Type B pancreatic cell (in vitro differentiated cells): ENCODE results near the gene SLF1. TPM values are rescaled to one million over a fixed set of nuclear protein-coding genes. Genes with fewer than 3 reads are reported as not detected.
"Not testable (repeated sequence)": the region's sequence is repeated elsewhere in the genome, so short reads cannot be mapped to it uniquely, and the experiment has no call there.

Source experiments
- DNase-seq: peaks from one replicate; pipeline ENCODE4 v3.0.0; 2021; ENCODE audit warnings: mixed read lengths; ENCODE audit not compliant: unreplicated experiment; ENCODE audit errors: extremely low spot score
- H3K27ac Mint-ChIP-seq: 2 replicates; pipeline ENCODE4 v1.8.0; 2021; ENCODE audit warnings: mild to moderate bottlenecking, mixed read lengths
- H3K27me3 Mint-ChIP-seq: 2 replicates; pipeline ENCODE4 v1.8.0; 2021; ENCODE audit warnings: mixed read lengths
- H3K36me3 Mint-ChIP-seq: 2 replicates; pipeline ENCODE4 v1.8.0; 2021; ENCODE audit warnings: mixed read lengths
- H3K4me1 Mint-ChIP-seq: one replicate; pipeline ENCODE4 v1.8.0; 2021; ENCODE audit warnings: mixed read lengths; ENCODE audit not compliant: unreplicated experiment
- H3K4me3 Mint-ChIP-seq: 2 replicates; pipeline ENCODE4 v1.8.0; 2021; ENCODE audit warnings: mild to moderate bottlenecking, mixed read lengths
- H3K9me3 Mint-ChIP-seq: 2 replicates; pipeline ENCODE4 v1.8.0; 2021; ENCODE audit warnings: mixed read lengths
- long read RNA-seq: library from polyadenylated mRNA; unstranded; transcript quantifications from one replicate; pipeline ENCODE4 v2.0.0, GENCODE V29; 2020
- total RNA-seq: library from RNA; stranded (reverse); gene quantifications from 2 replicates; pipeline ENCODE4 v1.2.1, GENCODE V29; 2021; ENCODE audit warnings: low replicate concordance
- TF ChIP-seq, protein P1 (sequence below): fragments of 200-600 bp; sonication (generic); conservative IDR thresholded peaks from 2 replicates; pipeline ENCODE4 v1.5.0; 2021; ENCODE audit warnings: antibody characterized with exemption, mild to moderate bottlenecking

SLF1 gene
- 6.5 and 17.5 TPM in 2 replicates for total RNA-seq
- long read RNA-seq, partial matches to known transcripts = 10 of 12 reads
- long read RNA-seq, other reads (novel, unspliced or antisense) = 2 of 12 reads

GRCh38 chr5:94618493-94619328 lies at the start of gene SLF1, which contains the start of gene KIAA0825:
Gene SLF1, plus strand, starts transcription at chr5:94618669. Its CDS starts 10,142 bp downstream, at chr5:94628811.
Gene KIAA0825, minus strand, starts transcription at chr5:94618604. Its CDS starts 81,478 bp downstream, at chr5:94537126.
- Mint-ChIP-seq H3K27me3 (no peaks in the 10 kb centered on the region), H3K27ac (peak within 1 kb of the TSS; percentile 73), H3K36me3 (no peaks in the 10 kb centered on the region), H3K4me1 (no peaks in the 10 kb centered on the region), H3K9me3 (no peaks in the 10 kb centered on the region), H3K4me3 (peak within 1 kb of the TSS; percentile 95)
- peak; percentile 90 for DNase-seq
- TF ChIP-seq, protein P1, sequence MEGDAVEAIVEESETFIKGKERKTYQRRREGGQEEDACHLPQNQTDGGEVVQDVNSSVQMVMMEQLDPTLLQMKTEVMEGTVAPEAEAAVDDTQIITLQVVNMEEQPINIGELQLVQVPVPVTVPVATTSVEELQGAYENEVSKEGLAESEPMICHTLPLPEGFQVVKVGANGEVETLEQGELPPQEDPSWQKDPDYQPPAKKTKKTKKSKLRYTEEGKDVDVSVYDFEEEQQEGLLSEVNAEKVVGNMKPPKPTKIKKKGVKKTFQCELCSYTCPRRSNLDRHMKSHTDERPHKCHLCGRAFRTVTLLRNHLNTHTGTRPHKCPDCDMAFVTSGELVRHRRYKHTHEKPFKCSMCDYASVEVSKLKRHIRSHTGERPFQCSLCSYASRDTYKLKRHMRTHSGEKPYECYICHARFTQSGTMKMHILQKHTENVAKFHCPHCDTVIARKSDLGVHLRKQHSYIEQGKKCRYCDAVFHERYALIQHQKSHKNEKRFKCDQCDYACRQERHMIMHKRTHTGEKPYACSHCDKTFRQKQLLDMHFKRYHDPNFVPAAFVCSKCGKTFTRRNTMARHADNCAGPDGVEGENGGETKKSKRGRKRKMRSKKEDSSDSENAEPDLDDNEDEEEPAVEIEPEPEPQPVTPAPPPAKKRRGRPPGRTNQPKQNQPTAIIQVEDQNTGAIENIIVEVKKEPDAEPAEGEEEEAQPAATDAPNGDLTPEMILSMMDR = no peak

DNA sequence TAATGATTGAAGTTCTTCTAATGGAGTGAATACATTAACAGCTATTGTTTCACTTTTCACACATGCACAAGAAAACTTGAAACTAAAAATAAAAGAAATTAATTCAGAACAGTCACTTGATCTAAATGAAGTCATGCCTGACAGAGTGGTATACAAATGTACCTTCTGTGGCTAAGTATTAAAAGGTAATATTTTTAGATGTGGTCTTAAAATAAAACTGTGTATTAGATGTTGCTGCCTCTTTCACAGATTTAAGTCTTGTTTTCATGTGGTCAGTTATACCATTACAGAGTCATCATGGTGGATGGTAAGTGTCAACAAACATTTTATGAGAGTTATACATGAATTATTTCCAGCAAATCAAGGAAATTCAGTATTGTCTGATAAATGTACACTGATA lies 47.1 kb upstream of the SLF1 start:
- DNase-seq = no peak

GRCh38 chr5:94573349-94573748 lies 45.1 kb upstream of the SLF1 start:
- H3K27me3 Mint-ChIP-seq, H3K9me3 Mint-ChIP-seq, H3K36me3 Mint-ChIP-seq, H3K4me1 Mint-ChIP-seq, DNase-seq, H3K27ac Mint-ChIP-seq, H3K4me3 Mint-ChIP-seq: not testable (repeated sequence)

More for the DNA sequence above, 47.1 kb upstream of the SLF1 start:
- Mint-ChIP-seq H3K4me1 (no peaks in the 10 kb centered on the region), H3K27me3 (no peaks in the 10 kb centered on the region), H3K4me3 (no peak overlapping the region), H3K36me3 (no peaks in the 10 kb centered on the region), H3K9me3 (no peaks in the 10 kb centered on the region), H3K27ac (no peak overlapping the region)
- TF ChIP-seq, protein P1 = no peak

DNA sequence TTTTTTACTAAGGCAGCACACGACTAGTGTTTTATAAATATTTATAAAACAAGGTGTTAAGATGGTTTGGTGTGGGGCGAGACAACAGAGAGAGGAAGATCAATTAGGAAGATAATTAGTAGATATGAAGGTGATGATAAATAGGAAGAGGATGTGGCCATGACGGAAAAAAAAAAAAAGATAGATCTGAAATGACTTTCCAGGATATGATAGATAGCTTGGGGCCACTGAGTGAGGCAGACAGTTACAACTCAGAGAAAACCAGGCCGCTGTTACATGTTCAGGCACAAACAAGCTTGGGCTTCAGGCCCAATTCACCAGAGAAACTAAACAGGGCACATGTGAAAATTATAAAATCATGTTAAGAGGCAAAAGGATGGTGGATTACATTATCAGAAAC lies 43.3 kb upstream of the SLF1 start:
- H3K4me1 Mint-ChIP-seq = no peaks in the 10 kb centered on the region
- TF ChIP-seq, protein P1 = no peak
- H3K27ac Mint-ChIP-seq = no peak overlapping the region
- H3K36me3 Mint-ChIP-seq = no peaks in the 10 kb centered on the region
- no peaks in the 10 kb centered on the region for H3K9me3 Mint-ChIP-seq
- H3K4me3 Mint-ChIP-seq = no peak overlapping the region
- DNase-seq = no peak
- H3K27me3 Mint-ChIP-seq = no peaks in the 10 kb centered on the region

DNA sequence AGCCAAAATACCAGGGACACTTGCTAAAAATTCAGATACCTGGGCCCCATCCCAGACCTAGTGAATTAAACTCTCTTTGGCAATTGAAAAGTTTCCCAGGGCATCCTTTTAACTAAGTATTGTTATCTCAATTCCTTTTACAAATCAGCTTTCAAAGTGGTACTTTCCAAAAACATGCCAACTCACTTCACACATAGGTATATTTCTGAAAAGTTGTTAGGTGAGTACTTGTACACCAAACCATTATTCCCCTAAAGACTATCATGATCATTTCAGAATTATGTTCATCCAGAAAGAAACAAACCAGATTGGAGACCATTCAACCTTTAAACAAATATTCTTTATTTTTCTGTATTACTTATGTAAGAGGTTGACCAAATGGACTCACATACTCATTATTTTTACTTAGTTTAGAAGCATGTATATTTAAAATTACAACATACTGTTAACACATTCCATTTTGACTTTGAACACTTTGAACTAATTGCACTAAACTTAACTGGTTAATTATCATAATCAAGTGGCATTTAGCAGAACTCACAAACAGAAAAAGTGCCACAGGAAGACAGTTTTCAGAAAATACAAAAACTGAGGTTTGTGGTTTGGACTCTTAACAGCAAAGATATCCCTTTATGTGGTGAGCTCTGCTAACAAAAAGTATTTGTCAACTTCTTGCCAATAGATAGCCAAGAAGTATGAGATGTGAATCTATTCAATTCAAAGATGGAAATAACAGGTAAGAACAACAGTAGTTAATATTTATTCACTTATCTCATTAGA lies 40.8 kb upstream of the SLF1 start:
- no peak for DNase-seq
- Mint-ChIP-seq H3K4me3 (no peak overlapping the region), H3K9me3 (no peaks in the 10 kb centered on the region)

More for the DNA sequence above, 40.8 kb upstream of the SLF1 start:
- TF ChIP-seq, protein P1 = no peak
- Mint-ChIP-seq H3K27ac (no peak overlapping the region), H3K36me3 (no peaks in the 10 kb centered on the region), H3K27me3 (no peaks in the 10 kb centered on the region), H3K4me1 (no peaks in the 10 kb centered on the region)
